NCI-H460 (cell line): ENCODE results near the gene YY1. TPM values are rescaled to one million over a fixed set of nuclear protein-coding genes. Genes with fewer than 3 reads are reported as not detected.
"Not testable (repeated sequence)": the region's sequence is repeated elsewhere in the genome, so short reads cannot be mapped to it uniquely, and the experiment has no call there.

Experiments
- DNase-seq: peaks from one replicate; pipeline ENCODE4 v3.0.0-alpha.2; 2016; ENCODE audit warnings: low read depth; ENCODE audit errors: extremely low read depth
- polyA plus RNA-seq: library from polyadenylated mRNA; depleted of rRNA; stranded (reverse); fragments of >200 nt; gene quantifications from 2 replicates; pipeline ENCODE4 v1.2.3, GENCODE V29; 2014; cell fraction: nucleus; rRNA removed
- total RNA-seq: library from RNA; depleted of rRNA; stranded (reverse); fragments of >200 nt; shearing (Covaris generic); gene quantifications from 2 replicates; pipeline ENCODE4 v1.2.3, GENCODE V29; 2014; rRNA removed

Gene YY1
- total RNA-seq = 51.7 and 54.4 TPM in 2 replicates
- polyA plus RNA-seq = 29.0 and 43.8 TPM in 2 replicates

DNA sequence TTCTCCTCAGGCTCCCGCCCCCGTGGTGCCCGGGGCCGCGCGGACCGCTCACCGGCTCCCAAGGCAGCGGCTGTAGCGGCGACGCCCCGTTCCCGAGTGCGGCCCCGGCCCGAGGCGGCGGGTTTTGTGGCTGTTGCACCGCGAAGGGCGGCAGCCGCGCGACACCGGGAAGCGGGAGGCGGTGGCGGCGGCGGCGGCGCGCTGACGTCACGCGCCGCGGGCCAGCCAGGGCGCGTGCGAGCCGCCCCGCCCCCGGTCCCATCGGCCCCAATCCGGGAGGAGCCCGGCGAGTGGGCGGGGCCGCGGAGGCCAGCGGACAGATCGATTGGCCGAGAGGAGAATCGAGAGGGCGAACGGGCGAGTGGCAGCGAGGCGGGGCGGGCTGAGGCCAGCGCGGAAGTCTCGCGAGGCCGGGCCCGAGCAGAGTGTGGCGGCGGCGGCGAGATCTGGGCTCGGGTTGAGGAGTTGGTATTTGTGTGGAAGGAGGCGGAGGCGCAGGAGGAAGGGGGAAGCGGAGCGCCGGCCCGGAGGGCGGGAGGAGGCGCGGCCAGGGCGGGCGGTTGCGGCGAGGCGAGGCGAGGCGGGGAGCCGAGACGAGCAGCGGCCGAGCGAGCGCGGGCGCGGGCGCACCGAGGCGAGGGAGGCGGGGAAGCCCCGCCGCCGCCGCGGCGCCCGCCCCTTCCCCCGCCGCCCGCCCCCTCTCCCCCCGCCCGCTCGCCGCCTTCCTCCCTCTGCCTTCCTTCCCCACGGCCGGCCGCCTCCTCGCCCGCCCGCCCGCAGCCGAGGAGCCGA lies at the start of gene YY1:
Gene YY1, plus strand, starts transcription at position 726 of the 792 bp plus-strand sequence. CDS start 101 bp downstream, outside the sequence.
- DNase-seq = peak; percentile 98

DNA sequence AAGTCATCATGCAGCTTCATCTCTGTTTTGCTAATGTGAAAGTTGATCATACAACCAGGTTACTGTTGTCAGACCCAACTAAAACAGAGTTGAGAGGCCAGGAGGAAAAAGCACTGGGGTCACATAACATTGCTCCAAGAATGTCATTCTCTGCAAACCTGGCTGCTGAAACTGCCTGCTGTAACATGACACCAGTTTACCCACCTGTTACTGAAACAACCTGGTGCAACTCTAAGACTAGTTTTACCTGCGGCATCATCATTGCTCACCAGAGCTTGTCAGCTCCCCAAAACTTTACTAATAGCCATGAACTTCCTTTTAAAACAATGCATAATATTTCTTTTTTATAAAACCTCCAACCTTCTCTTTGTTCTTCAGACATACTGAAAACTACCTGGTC lies 48.8 kb upstream of the YY1 start:
- DNase-seq = no peak

DNA sequence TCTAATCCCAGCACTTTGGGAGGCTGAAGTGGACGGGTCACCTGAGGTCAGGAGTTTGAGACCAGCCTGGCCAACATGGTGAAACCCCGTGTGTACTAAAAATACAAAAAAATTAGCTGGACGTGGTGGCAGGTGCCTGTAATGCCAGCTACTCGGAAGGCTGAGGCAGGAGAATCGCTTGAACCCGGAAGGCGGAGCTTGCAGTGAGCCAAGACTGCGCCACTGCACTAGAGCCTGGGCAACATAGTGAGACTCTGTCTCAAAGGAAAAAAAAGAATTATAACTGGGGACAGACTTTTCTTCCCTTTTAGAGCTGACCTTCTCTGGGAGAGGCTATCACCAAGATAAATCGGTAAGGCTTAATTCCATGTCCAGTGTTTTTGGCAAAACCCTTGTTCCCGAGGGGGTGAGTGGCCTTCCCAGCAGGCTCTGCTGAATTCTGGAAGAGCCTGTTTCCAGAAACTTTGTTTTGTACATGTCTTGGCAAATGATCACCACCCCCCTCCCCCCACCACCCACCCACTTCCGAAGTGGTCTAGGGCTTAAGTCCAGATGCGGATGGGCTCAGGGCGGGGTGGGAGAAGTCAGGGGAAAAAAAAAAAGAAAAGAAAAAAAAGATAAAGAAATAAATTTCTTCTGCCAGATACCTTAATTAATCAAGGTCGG lies 47.2 kb upstream of the YY1 start:
- no peak for DNase-seq

DNA sequence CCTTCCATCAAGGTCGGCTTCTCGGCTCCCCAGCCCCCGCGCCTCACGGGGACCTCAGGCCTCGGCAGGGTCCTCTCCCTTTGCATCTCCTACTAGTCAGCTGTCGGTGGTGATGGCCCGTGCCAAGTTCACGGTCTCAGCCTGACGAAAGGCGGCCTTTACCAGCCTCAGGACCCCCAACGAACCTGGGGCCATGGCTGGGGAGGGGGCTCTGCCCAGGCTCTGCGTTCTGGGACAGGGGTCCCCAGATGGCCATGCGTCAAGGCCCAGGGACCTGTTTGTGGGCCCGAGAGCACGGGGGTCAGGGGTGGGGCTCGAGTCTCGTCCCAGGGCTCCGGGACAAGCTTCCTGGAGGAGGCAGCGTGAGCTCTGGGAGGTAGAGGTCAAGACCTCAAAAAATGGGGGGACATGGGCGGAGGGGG lies 46.7 kb upstream of the YY1 start:
- DNase-seq = no peak

DNA sequence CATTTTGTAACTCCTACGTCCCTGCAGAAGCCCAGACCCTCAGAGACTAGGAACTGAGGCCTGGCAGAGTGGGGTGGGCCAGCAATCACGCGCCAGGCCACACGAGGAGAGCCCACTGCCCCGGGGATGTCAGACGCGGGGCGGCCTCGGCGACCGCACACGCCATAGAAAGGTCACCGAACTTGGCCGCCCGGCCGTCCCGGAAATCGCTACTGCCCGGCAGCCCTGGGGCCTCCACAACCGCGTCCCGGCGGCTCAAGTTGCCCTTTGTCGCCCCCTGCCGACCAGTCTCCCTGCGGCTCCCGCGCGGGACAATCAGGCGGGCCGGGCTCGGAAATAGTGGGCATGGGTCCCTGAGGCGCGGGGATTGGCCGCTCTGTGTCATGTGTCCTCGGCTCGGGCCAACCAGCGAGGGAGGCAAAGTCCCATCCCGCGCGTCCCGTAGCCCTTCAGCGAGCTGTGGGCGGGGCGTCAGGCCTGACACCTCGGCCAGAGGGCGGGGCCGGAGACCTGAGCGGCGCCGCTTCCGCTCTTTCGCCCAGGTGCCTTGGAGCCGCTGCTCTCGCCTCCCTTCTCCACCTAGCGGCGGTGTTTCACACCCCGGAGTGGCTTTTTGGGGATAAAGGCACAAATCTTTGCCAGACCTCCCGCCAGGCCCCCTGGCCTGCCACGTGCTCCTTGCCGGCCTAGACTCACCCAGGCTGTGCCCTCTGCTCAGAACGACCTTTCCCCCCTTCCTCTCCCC lies 46.1 kb upstream of the YY1 start:
- peak; percentile 98 for DNase-seq

DNA sequence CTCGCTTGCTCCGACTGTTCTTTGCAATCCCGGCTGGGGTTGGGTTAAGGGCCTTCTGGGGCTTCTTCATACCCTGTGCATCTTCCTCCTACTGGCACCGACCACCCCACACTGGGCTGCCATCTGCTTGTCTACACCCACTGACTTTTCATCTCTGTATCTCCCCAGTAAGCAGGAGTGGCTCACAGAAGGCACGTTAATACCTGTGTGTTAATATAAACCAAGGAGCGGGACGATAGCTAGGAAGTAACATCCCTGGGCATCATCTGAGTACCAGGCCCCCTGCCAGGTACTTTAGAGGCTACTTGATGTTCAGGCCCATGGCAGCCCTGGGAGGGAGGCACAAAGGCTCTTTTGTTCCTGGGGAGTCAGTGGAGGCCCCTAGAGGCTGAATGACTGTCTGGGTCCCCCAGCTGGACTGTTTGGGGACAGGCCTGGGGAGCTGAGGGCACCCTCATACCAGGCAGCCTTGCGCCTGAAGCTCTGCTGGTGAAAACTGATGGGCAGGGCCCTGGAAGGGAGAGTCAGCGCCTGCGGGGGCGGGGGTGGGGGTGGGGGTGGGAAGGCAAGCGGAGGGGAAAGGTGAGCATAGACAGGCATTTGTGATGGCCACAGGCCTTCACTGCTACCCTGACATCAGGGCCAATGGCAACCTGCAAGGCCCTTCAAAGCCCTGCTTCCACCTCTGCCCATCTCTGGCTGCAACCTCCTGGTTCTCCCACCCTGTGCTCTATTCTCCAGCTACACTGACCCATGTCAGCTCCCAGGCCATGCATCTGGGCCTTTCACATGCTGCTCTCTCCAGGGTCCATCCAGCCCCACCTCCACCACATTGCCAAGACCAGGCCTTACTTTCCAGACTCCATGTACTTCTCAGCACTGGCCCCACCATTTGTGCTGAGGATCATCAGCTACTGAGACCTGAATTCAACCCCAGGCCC lies 45.3 kb upstream of the YY1 start:
- DNase-seq = peak; percentile 15

DNA sequence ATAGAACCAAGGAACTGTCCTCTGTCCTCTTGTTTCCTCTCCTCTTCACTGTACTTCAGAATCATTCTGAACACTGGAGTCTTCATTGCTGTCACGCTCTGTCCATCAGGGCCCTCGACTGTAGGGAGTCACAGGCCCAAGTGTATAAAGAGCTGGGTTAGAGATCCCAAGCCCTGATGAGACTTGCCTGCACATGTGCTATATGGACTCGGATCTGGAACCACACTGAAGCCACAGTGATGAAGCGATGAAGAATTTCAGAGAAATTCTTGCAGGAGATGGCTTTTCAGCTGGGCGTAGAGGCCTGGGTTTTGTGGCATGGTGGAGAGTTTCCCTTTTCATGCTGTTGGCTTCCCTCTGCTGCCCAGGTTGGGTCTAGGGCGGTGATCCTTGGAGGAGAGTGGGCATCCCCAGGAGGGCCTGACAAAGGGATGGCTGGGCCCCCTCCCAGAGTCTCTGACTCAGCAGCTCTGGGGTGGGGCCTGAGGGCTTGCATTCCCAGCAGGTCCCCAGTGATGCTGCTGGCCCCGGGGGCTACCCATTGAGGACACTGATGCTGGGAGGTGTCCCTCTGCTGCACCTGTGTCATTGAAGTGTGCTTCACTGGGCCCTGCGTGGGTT lies 39.6 kb upstream of the YY1 start:
- DNase-seq = no peak

DNA sequence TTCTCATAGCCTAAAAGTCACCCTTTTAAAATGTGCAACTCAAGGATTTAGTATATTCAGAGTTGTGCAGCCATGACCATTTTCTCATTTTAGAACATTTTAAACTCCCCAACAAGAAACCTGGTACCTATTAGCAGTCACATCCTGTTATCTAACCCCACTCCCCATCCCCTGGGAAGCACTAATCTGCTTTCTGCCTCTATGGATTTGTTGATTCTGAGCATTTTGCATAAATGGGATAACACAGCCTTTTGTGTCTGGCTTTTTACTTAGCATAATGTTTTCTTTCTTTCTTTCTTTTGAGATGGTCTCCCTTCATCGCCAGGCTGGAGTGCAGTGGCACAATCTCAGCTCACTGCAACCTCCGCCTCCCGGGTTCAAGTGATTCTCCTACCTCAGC lies 38.6 kb upstream of the YY1 start:
- DNase-seq = no peak

DNA sequence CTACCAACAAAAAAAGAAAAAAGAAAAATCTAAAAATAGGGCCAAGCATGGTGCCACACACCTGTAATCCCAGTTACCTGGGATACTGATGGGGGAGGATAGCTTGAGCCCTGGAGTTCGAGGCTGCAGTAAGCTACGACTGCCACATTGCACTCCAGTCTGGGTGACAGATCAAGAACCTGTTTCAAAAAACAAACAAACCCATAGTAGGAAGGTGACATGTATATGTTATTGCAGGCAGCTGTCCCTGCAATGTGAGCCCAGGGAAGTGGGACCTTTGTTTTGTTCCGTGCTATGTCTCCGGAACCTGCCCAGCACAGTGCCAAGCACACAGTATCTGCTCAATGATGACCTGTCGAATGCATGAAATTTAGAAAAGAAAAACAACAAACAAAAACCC lies 37.2 kb upstream of the YY1 start:
- DNase-seq = no peak

DNA sequence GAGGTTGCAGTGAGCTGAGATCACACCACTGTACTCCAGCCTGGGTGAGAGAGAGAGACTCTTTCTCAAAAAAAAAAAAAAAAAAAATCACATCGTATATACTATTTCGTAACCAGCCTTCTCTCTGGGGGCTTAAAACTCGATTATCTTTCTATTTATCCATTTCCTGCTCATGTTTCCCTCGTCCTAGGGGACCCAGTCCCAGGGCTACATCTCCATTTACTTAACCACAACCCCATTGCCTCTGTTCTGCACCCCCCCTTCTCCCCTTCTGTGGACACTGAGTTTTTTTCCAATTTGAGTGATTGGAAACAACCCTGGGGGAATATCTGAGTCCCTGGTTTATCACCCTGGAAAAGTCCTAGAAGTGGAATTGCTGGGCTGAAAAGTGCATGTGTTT lies 36.2 kb upstream of the YY1 start:
- DNase-seq = no peak

DNA sequence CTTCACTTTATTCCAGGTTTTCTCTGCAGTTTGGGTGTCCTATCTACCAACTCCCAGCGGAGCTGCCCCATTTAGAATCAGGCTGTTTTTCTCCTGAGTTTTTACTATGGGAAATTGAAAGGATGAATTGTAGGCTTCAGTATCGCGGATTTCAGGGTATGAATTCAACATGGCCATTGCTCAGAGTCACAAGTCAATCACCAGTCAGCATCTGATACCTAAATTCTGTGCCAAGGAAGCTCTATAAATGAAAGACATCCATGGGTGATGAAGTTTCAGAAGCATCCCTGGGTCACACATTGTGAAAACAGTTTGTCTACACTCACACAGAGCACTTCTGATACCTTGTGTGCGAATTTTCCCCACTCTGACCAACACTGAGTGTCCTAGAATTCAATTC lies 35.8 kb upstream of the YY1 start:
- DNase-seq = no peak

DNA sequence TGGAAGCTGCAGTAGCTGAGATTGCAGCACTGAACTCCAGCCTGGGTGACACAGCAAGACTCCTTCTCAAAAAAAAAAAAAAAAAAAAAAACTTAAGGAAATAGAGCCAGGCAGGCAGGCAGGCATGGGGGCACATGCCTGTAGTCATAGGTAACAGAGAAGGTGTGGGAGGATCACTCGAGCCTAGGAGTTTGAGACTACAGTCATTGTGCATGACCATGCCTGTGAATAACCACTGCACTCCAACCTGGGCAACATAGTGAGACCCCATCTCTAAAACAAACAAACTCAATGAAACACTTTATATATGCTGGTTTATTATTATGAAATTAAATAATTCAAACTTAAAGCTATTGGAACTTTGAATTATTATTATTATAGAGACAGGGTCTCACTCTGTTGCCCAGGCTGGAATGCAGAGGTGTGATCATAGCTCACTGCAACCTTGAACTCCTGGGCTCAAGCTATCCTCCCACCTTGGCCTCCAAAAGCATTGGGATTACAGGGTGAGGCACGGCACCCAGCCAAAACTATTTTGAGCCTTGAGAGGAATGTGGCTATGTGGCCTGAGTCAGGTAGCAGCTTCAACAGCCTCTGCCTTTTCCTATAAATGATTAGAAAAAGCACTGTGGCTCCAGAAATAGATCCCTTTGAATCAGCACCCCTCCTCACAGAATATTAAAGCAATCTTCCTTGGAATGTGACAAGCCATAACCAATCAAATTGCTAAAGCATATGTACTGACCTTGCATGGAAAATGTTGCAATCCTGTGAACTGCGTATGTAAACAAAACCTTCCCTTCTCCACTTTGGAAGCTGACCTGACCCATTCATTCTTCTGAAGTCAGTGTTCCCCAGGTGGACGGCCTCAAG lies 34.7 kb upstream of the YY1 start:
- DNase-seq = peak; percentile 31

DNA sequence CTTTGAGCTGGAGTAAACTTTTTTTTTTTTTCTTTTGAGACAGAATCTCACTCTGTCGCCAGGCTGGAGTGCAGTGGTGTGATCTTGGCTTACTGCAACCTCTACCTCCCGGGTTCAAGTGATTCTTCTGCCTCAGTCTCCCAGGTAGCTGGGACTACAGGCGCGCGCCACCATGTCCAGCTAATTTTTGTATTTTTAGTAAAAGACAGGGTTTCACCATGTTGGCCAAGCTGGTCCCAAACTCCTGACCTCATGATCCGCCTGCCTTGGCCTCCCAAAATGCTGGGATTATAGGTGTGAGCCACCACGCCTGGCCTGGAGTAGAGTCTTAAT lies 34.1 kb upstream of the YY1 start:
- not testable (repeated sequence) for DNase-seq

DNA sequence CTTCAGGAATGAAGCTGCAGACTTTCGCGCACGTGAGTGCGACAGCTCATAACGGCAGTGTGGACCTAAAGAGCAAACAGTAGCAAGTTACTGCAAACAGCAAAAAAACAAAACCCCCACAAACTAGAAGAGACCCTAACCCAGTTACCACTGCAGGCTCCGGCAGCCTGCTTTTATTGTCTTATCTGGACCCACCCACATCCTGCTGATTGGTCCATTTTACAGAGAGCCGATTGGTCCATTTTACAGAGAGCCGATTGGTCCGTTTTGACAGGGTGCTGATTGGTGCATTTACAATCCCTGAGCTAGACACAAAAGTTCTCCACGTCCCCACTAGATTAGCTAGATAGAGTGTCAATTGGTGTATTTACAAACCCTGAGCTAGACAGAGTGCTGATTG lies 31.4 kb upstream of the YY1 start:
- DNase-seq = not testable (repeated sequence)

DNA sequence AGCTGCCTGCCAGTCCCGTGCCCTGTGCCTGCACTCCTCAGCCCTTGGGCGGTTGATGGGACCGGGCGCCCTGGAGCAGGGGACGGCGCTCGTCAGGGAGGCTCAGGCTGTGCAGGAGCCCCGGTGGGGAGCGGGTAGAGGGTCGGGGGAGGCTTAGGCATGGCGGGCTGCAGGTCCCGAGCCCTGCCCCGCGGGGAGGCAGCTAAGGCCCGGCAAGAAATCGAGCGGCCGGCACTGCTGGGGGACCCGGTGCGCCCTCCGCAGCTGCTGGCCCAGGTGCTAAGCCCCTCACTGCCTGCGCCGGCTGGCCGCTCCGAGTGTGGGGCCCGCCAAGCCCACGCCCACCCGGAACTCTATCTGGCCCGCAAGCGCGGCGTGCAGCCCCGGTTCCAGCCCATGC lies 30.8 kb upstream of the YY1 start:
- not testable (repeated sequence) for DNase-seq

DNA sequence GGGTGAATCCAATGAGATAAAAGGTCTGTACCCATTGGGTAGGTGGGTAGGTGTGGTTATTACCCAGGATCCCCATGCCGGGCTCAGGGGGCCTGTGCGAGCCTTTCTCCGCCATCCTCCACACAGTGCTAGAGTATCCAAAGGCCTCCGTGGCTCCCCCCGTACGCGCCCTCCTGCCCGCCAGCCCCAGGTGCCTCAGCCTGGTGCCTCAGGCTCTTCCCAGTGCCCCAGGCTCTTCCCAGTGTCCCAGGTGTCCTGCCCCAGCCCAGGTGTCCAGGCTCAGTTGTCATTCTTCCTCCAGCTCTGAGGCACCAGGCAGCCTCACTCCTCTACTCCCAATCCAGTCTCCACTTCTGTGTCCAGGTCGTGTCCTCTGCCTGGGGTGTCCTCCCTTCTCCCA lies 27.6 kb upstream of the YY1 start:
- DNase-seq = no peak

DNA sequence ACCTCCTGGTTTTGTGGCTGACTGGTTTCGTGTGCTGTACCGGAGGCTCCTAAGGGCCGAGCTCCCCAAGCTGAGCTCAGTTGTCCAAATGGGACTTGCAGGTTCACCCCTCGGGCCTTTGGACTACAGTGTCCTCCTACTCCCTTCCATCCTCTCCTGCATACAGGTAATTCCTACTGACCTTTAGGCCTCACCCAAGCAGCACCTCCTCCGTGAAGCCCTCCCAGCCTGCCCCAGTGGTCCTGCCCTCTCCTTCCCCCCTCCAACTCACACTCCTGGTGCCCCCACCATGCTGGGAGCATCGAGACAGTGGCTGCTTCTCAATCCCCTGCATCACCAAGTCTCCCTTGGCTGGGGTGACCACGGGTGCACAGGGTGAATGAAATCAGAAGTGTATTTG lies 27.1 kb upstream of the YY1 start:
- DNase-seq = no peak

DNA sequence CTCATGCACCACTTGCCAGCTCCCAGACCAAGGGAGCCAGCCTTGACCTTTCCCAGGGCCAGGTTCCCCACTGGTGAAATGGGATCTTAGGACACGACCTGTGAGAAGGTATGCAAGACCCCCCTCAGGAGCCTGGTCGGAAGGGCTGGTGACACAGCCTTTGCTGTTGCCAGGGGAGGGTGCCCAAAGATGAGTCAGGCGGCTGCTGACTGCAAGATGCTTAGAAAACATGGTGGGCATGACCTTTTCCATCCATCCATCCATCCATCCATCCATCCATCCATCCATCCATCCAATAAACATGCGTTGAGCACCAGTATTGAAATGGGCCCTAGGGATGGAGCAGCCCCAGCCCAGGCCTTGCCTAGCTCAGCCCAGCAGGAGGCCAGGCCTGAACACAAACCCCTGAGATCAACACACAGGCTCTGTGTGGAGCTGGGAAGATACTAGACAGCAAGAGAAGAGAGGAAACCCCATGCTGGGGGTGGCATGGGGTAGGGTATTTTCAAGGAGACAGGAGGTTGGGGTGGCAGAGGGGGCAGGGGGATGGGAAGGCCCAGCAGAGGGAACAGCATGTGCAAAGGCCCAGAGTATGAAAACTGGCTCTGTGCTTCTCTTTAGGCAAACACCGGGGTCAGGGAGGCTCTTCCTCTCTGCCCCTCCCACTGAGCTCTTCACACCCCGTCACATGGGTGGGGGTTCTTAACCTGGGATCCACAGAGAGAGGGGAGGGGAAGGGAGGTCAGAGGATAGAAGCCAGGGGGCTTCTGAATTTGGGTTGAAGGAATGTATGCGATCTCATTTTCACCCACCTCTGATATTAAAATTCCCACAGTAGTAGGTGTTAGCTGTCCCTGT lies 26.2 kb upstream of the YY1 start:
- no peak for DNase-seq
